ENCODE measurements around the gene FKBP1B.
"Not testable (repeated sequence)": the region's sequence is repeated elsewhere in the genome, so short reads cannot be mapped to it uniquely, and the experiment has no call there.

Gene FKBP1B

DNA sequence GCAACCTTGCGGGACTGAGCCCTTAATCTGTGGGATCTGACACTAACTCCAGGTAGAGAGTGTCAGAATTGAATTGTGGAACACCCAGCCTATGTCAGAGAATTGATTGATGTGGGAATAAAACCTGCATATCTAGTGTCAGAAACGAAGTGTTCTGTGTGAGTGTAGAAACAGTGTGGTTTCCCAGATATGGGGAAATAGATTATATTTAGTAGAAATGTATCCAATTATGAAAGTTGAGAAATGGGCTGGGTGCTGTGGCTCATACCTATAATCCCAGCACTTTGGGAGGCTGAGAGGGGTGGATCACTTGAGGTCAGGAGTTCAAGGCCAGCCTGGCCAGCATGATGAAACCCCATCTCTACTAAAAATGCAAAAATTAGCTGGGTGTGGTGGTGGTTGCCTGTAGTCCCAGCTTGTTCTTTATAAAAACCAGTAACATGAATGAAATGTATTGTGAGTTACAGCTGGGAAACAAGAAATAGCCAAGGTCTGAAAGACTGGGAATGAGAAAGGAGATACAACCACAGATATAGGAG lies 39.3 kb downstream of the FKBP1B start:
- no peak for FAIRE-seq
- DNase-seq (ENCODE audit: extremely low spot score, insufficient read length, low read depth) = no peak

DNA sequence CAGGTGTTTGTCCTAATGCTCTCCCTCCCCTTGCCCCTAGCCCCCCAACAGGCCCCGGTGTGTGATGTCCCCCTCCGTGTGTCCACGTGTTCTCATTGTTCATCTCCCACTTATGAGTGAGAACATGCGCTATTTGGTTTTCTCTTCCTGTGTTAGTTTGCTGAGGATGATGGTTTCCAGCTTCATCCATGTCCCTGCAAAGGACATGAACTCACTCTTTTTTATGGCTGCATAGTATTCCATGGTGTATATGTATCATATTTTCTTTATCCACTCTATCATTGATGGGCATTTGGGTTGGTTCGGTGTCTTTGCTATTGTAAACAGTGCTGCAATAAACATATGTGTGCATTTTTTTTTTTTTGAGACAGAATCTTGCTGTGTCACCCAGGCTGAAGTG lies 43.7 kb downstream of the FKBP1B start:
- FAIRE-seq; DNase-seq (ENCODE audit: extremely low spot score, insufficient read length, low read depth): not testable (repeated sequence)

DNA sequence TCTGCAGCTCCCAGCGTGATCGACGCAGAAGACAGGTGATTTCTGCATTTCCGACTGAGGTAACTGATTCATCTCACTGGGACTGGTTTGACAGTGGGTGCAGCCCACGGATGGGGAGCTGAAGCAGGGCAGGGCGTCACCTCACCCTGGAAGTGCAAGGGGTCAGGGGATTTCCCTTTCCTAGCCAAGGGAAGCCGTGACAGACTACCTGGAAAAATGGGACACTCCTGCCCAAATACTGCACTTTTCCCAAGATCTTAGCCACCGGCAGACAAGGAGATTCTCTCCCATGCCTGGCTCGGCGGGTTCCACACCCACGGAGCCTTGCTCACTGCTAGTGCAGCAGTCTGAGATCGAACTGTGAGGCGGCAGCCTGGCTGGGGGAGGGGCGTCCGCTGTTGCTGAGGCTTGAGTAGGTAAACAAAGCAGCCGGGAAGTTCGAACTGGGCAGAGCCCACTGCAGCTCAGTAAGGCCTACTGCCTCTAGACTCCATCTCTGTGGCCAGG lies 45.7 kb downstream of the FKBP1B start:
- not testable (repeated sequence) for FAIRE-seq; DNase-seq (ENCODE audit: extremely low spot score, insufficient read length, low read depth)

DNA sequence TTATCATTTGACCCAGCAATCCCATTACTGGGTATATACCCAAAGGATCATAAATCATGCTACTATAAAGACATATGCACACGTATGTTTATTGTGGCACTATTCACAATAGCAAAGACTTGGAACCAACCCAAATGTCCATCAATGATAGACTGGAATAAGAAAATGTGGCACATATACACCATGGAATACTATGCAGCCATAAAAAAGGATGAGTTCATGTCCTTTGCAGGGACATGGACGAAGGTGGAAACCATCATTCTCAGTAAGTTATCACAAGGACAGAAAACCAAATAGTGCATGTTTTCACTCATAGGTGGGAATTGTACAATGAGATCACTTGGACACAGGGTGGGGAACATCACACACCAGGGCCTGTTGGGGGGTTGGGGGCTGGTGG lies 51.2 kb downstream of the FKBP1B start:
- FAIRE-seq = not testable (repeated sequence)

DNA sequence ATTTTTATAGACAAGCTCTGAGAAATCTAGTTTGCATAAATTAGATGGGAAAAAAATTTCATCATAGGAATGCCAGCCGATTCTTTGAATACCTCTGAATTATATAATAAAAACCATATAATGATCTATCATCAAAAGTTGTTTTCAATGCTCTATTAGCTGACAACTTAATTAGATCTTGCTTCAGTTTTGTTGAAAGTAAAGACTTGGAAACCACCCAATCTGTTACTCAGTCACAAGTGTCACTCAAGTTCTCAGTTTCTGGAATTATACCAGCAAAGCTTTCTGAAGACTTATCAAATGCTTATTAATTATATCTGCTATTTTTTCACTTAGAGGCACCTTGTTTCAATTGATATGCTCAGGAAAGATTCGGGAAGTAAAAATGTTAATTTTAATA lies 52.5 kb downstream of the FKBP1B start:
- DNase-seq (ENCODE audit: extremely low spot score, insufficient read length, low read depth) = no peak
- FAIRE-seq = no peak

More for the DNA sequence above, 51.2 kb downstream of the FKBP1B start:
- DNase-seq (ENCODE audit: extremely low spot score, insufficient read length, low read depth) = not testable (repeated sequence)

DNA sequence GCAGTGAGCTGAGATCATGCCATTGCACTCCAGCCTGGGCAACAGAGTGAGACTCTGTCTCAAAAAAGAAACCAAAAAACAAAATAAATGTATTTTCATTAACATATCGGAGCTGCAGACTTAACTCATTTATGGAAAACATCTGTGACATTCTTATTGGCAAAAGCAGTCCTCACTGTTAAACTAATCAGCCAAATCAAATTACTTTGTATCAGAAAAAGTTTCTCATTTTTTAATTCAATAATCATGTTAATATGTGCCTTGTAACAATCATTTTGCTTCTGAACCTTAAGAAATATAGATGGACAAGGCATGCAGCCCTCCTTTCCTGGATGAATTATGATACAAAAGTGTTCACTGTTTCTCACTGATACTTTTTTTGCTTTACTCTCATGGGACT lies 53.1 kb downstream of the FKBP1B start:
- FAIRE-seq = no peak
- no peak for DNase-seq (ENCODE audit: extremely low spot score, insufficient read length, low read depth)

DNA sequence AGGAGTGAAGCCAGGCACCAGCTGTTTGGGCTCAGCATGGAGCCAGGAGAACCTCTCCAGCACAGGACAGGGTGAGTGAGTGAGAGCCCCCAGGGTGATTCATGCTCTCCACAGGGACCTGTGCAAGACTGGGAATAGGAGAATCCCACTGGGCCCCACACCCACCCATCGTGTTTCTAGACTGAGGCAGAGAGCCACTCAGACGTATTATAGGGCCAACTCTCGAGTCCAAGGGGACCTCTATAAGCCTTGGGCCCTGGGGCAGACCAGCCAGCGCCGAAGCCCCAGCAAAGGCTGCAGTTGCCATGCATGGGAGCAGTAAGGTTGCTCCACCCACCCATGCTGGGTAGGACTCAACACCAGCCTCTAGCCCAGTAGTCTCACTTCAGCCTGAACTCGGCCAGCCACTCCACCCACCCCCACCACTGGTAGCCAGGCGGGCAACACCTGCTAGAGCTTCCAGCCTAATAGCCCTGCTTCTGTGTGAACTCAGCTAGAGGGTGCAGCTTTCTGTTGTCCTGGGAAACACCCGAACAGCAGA lies 54.6 kb downstream of the FKBP1B start:
- no peak for FAIRE-seq
- DNase-seq (ENCODE audit: extremely low spot score, insufficient read length, low read depth) = no peak

DNA sequence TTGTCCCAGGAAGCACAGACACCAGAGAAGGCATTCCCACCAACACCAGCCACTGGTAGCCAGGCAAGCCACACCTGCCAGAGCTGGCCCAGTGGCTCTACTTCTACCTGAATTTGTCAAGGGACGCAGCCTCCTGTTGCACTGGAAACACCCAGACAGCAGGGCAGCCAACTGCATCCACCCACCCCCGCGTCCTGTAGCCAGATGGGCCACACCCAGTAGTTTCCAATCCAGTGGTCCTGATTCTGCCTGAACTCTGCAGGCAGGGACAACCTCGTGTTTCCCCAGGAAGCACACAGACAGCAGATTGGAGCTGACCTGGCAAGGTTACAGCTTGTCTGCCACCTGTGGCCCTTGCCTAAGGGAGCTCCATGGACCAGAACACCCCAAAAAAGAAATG lies 55.4 kb downstream of the FKBP1B start:
- DNase-seq (ENCODE audit: extremely low spot score, insufficient read length, low read depth) (no peak), FAIRE-seq (no peak)

DNA sequence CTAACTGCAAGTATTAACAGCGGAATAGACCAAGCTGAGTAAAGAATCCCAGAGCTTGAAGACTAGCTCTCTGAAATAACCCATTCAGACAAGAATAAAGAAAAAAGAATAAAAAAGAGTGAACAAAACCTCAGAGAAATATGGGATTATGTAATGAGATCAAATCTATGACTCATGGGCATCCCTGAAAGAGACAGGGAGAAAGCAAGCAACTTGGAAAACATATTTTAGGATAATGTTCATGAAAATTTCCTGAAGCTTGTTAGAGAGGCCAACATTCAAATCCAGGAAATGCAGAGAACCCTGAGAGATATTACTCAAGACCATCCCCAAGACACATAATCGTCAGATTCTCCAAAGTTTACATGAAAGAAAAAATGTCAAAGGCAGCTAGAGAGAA lies 56.3 kb downstream of the FKBP1B start:
- FAIRE-seq = no peak

DNA sequence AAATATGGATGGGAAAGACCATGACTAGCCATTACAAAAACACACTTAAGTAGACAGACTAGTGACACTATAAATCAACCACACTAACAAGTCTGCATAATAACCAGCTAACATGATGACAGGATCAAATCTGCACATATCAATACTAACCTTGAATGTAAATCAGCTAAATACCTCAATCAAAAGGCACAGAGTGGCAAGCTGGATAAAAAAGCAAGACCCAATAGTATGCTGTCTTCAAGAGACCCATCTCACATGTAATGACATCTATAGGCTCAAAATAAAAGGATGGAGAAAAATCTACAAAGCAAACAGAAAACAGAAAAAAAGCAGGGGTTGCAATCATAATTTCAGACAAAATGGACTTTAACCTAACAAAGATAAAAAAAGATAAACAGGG lies 57.2 kb downstream of the FKBP1B start:
- DNase-seq (ENCODE audit: extremely low spot score, insufficient read length, low read depth) (no peak), FAIRE-seq (no peak)

More for the DNA sequence above, 56.3 kb downstream of the FKBP1B start:
- DNase-seq (ENCODE audit: extremely low spot score, insufficient read length, low read depth) = no peak

DNA sequence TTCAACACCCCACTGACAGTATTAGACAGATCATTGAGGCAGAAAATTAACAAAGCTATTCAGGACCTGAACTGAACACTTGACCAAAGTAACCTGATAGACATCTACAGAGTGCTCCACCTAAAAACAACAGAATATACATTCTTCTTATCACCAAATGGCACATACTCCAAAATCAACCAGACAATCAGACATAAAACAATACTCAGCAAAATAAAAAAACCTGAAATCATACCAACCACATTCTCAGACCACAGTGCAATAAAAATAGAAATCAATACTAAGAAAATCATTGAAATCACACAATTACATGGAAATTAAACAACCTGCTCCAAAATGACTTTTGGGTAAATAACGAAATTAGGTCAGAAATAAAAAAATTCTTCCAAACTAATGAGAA lies 57.8 kb downstream of the FKBP1B start:
- no peak for DNase-seq (ENCODE audit: extremely low spot score, insufficient read length, low read depth)
- FAIRE-seq = no peak

DNA sequence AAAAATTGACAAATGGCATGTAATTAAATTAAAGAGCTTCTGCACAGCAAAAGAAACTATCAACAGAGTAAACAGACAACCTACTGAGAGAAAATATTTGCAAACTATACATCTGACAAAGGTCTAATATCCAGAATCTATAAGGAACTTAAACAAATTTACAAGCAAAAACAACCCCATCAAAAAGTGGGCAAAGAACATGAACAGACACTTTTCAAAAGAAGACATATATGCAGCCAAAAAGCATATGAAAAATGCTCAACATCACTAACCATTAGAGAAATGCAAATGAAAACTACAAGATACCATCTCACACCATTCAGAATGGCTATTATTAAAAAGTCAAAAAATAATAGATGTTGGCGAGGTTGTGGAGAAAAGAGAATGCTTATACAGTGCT lies 59.9 kb downstream of the FKBP1B start:
- not testable (repeated sequence) for DNase-seq (ENCODE audit: extremely low spot score, insufficient read length, low read depth); FAIRE-seq

DNA sequence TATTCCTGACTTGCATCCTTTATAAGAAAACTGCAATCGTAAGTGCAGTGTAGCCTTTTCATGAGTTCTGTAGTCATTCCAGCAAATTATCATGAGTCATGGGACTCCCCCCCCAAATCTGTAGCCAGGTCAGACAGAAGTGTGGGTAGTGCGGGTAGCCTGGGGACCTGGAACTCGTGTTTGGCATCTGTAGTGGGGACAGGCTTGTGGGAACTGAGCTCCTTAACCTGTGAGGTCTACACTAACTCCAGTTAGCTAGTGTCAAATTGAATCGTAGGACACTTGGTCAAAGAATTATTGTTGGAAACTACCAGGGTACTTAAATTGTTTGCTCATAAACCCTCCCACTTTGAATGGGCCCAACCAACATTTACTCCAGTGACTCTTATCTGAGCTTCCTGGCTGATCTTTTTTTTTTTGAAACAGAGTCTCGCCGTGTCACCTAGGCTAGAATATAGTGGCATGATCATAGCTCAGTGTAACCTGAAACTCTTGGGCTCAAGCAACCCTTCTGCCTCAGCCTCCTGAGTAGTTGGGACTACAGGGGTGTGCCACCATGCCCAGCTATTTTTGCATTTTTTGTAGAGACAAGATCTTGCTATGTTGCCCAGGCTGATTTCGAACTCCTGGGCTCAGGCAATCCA lies 61.2 kb downstream of the FKBP1B start:
- DNase-seq (ENCODE audit: extremely low spot score, insufficient read length, low read depth) (no peak), FAIRE-seq (no peak)

DNA sequence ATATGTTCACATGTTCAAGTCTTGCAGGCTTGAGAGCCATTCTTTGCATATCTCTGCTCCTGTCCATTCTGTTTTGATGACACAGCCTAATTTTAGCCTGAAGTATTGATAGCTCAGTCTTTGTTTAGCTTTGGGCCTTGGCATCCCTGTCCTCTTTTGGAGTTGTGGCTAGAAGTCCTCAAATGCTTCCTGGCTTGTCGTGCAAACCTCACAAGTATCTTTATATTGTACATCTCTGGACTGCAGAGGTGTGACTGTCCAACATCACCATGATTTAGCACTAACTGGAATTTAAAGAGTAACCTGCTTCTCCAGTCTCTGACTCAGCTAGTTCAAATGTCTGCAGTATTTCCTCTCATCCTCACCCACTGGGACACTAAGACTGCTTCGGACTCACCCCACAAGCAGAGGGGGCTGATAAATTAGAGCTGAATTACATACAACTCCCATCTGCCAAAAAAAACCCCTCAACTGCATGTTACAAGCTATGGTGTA lies 61.9 kb downstream of the FKBP1B start:
- FAIRE-seq (no peak), DNase-seq (ENCODE audit: extremely low spot score, insufficient read length, low read depth) (no peak)
